Heart right ventricle (tissue), 16 donors: ENCODE measurements around the gene PKNOX2. TPM values are rescaled to one million over a fixed set of nuclear protein-coding genes. Genes with fewer than 3 reads are reported as not detected.

Source experiments
- ATAC-seq, 8 donors: fragments of 200-7000 bp; cut with Tn5 transposase; one replicate each; pipeline ENCODE4 v1.9.1; 2020; ENCODE audit warnings: mild to moderate bottlenecking in 8 of 8, moderate library complexity in 8 of 8, moderate number of reproducible peaks in 1 of 8
- DNase-seq, 2 donors: peaks; one replicate each; pipeline ENCODE4 v3.0.0-alpha.2; 2020
- H3K27ac ChIP-seq, 10 donors: fragments of 200-600 bp; sonication (generic) in 2 of 10; one replicate each; pipeline versions ENCODE4 v1.5.0 to v1.8.0; 2020 to 2022; ENCODE audit warnings: mild to moderate bottlenecking in 3 of 10
- H3K27me3 ChIP-seq, 7 donors: fragments of 200-600 bp; one replicate each; pipeline ENCODE4 v1.8.0; 2021 to 2022; ENCODE audit warnings: mild to moderate bottlenecking in 2 of 7
- H3K36me3 ChIP-seq, 9 donors: fragments of 200-600 bp; sonication (generic) in 1 of 9; one replicate each; pipeline versions ENCODE4 v1.5.0 to v1.8.0; 2020 to 2022; ENCODE audit warnings: mild to moderate bottlenecking in 2 of 9
- H3K4me1 ChIP-seq, 9 donors: fragments of 200-600 bp; sonication (generic) in 1 of 9; one replicate each; pipeline versions ENCODE4 v1.5.0 to v1.8.0; 2020 to 2022; ENCODE audit warnings: mild to moderate bottlenecking in 4 of 9
- H3K4me3 ChIP-seq, 10 donors: fragments of 200-600 bp; sonication (generic) in 2 of 10; one replicate each; pipeline versions ENCODE4 v1.5.0 to v1.8.0; 2020 to 2022; ENCODE audit warnings: mild to moderate bottlenecking in 7 of 10, moderate library complexity in 2 of 10
- H3K9me3 ChIP-seq, 11 donors: fragments of 200-600 bp in 10 of 11; sonication (generic) in 2 of 11; one replicate each; pipeline versions ENCODE4 v1.5.0 to v1.8.0; 2013 to 2022; ENCODE audit warnings: mild to moderate bottlenecking in 2 of 11, control low read depth in 1 of 11, moderate library complexity in 1 of 11
- WGBS, 2 donors: extraction: QIAGEN DNeasy Blood & Tissue Kit; methylation state at CpG; one replicate each; pipeline ENCODE4 v1.1.7; 2013; ENCODE audit warnings: inconsistent platforms in 1 of 2; 5-methylcytosine and 5-hydroxymethylcytosine counted together
- intact Hi-C, 10 donors: fragments of 100-400 bp; cut with DNase I; formaldehyde crosslinking; loops; one replicate each; pipeline versions ENCODE4 v1.11.1 to v1.14.2; 2022
- polyA plus RNA-seq, 2 donors: library from polyadenylated mRNA; stranded (reverse); fragments of 200-250 nt; gene quantifications; one replicate each; pipeline ENCODE4 v1.2.3, GENCODE V29; 2013
- total RNA-seq, 10 donors: library from RNA; stranded (reverse); fragmentation: NEBNext Ultra II Directional in 3 of 10; extraction: Animal tissue kit (Norgen Biotek cat#: 25700) in 3 of 10; gene quantifications; one replicate each; pipeline versions ENCODE4 v1.2.1 to v1.2.4, GENCODE V29; 2021 to 2023
- TF ChIP-seq, protein P1 (sequence below), 9 donors: fragments of 200-600 bp; sonication (generic) in 2 of 9; IDR thresholded peaks; one replicate each; pipeline versions ENCODE4 v1.5.0 to v1.8.0; 2021 to 2022; ENCODE audit warnings: antibody characterized with exemption in 9 of 9, mild to moderate bottlenecking in 5 of 9, moderate library complexity in 1 of 9
- donor health status: Arrhythmogenic right ventricular cardiomyopathy.
- donor health status: ischemic (EF 13 %, LVEDD 7.1; RV severe dilation, severe dysfunction).
- donor health status: healthy with polysubstance abuse.
- donor health status: DM: no; HTN: yes; CAD: no.
- donor health status: DM: no; HTN: no; CAD: no.
- donor health status: ischemic (EF 25% LVEDD 6.9; RV normal size, moderate dysfunction).
- donor health status: ischemic (EF 25% LVEDD 5.7; RV mildly dilated, moderate dysfunction).
- donor health status: healthy.
- donor health status: DM: yes; HTN: yes; CAD: no.
- donor health status: Ischemic cardiomyopathy.
- donor health status: ischemic (EF 35%, LVEDD 5.7; RV mildly dilated, moderate dysfunction).
- donor health status: nonischemic (EF 11% LVEDD 7.7; RV severe dilation, severe dysfunction).
- donor health status: DM: yes; HTN: yes; CAD: no.
- donor health status: PGD.
- donor health status: ischemic (EF 29% LVEDD 5.4; RV normal size, mild dysfunction).
- donor health status: nonischemic (EF 23%, LVEDD 6.1; RV moderate dilation, normal function).

Gene PKNOX2
- total and polyA plus RNA-seq, 12 donors: 2.5 to 5.8 (median 4.5) TPM

DNA sequence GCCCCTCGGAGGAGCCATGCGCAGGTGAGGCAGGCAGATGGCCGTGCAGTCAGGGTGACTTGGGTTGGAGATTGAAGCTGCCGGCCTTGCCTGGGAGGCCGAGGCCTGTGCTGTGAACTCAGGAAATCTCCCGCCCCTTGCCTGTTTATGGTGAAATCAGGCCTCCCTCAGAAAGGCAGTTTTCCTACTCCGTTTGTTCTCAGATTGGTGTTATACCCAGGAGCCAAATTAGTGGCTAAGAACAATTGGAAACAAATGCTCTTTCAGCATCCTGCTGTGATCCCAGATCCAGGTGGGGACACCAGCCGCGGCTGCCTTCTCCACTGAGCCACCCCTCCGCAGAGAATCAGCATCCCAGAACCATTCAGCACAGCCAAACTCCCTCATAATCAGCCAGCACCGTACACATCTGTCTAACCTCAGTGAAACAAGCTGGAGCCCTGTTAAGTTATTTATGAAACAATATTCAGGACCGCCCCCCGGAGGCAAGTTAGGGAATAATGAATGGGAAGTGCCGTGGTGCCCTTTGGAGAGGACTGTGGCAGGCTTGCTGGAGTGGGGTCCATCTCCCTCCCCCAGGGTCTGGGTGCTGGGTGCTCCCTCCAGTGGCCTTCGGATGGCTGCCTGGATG lies 60.0 kb downstream of the PKNOX2 start:
- intact Hi-C loops: loop anchor here in 1 of 10 donors (10.0 kb wide), 1 partner anchor 60 kb away; the partner anchor contains the start of gene PKNOX2
- TF ChIP-seq, protein P1, sequence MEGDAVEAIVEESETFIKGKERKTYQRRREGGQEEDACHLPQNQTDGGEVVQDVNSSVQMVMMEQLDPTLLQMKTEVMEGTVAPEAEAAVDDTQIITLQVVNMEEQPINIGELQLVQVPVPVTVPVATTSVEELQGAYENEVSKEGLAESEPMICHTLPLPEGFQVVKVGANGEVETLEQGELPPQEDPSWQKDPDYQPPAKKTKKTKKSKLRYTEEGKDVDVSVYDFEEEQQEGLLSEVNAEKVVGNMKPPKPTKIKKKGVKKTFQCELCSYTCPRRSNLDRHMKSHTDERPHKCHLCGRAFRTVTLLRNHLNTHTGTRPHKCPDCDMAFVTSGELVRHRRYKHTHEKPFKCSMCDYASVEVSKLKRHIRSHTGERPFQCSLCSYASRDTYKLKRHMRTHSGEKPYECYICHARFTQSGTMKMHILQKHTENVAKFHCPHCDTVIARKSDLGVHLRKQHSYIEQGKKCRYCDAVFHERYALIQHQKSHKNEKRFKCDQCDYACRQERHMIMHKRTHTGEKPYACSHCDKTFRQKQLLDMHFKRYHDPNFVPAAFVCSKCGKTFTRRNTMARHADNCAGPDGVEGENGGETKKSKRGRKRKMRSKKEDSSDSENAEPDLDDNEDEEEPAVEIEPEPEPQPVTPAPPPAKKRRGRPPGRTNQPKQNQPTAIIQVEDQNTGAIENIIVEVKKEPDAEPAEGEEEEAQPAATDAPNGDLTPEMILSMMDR (IDR thresholded peaks at IDR 0.05): peak in 7 of 9 donors; percentile 30 to 53 (median 40)
- ATAC-seq (peak; percentile 31 to 75 (median 60)), DNase-seq (peak; percentile 25 to 54)
- Histone ChIP-seq H3K27ac (peak overlapping the region in 7 of 10 donors; percentile 11 to 58 (median 35)), H3K4me1 (peaks cover 0 to 28% (median 5%) of the 10 kb centered on the region in 9 donors), H3K4me3 (no peak overlapping the region), H3K36me3 (no peaks in the 10 kb centered on the region), H3K9me3 (no peaks in the 10 kb centered on the region), H3K27me3 (no peaks in the 10 kb centered on the region)
- 55 to 58% methylated on average over 15 of the region's 15 CpGs for WGBS, 2 donors

DNA sequence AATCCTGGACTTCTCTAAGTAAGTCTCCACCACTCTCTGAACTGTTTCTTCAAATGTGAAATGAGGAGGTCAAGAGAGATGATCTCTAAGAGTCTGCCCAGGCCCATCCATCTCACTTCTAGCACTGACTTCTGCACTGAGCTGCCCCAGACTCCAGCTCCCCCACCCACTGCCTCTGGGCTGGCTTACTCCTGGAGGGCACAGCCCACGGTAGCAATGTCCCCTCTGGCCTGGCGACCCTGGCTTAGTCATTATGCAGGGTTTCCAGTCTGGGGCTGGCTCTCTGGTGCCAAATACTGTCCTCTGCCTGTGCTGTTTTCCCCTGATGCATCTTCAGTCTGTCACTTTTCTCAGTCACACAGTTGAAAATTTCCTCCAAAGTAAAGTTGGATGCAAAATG lies 60.9 kb downstream of the PKNOX2 start:
- Histone ChIP-seq H3K4me3 (no peak overlapping the region), H3K27ac (peak overlapping the region in 1 of 10 donors; percentile 16), H3K4me1 (peaks cover 0 to 28% (median 5%) of the 10 kb centered on the region in 9 donors), H3K27me3 (no peaks in the 10 kb centered on the region), H3K9me3 (no peaks in the 10 kb centered on the region), H3K36me3 (no peaks in the 10 kb centered on the region)
- TF ChIP-seq, protein P1 (IDR thresholded peaks at IDR 0.05): no peak
- DNase-seq (no peak), ATAC-seq (peak in 1 of 8 donors; percentile 16)
- intact Hi-C loops: loop anchor here in 1 of 10 donors (10.0 kb wide), 1 partner anchor 61 kb away; the partner anchor contains the start of gene PKNOX2
- WGBS, 2 donors: 90 to 96% methylated on average over 2 of the region's 2 CpGs

DNA sequence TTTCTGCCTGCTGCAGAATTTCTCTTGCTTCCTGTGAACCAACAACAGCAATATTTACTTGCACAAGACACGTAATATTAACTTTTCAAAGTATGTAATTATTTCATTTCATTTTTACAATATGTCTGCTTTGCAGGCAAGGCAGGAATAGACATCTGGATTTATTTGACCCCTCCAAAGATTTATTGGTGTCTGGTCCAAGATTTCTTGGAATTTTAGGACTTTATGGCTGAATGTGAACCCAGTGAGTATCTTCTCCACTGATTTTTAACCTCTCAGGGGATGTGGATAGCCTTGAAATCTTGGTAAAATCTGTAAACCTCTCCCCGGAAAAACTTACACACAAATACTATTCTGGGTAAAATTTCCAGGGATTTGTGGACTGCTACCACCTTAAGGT lies 61.5 kb downstream of the PKNOX2 start:
- ATAC-seq: no peak
- H3K9me3 ChIP-seq: no peaks in the 10 kb centered on the region

DNA sequence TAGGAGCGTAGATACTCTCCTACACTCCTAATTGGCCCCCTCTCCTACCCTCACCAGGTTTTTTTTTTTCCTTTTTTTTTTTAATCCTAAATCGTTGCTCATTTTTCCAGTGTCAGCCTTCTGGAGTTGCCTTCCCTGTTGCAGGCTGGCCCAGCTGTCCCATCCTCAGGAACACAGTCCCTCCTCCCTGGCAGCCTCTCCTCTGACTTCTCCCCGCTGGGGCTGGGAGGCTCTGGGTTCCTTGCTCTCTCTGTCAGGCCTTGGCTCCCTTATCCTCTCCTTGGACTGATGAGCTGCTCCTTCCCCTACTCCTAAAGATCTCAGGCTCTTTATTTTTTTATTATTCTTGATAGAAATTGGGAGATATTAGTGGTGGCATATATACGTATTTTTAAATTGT lies 62.2 kb downstream of the PKNOX2 start:
- intact Hi-C loops: loop anchor here in 1 of 10 donors (10.0 kb wide), 1 partner anchor 62 kb away; the partner anchor contains the start of gene PKNOX2
- no peaks in the 10 kb centered on the region for H3K9me3 ChIP-seq
- peaks cover 0 to 28% (median 5%) of the 10 kb centered on the region in 9 donors for H3K4me1 ChIP-seq
- H3K36me3 ChIP-seq: no peaks in the 10 kb centered on the region
- no peaks in the 10 kb centered on the region for H3K27me3 ChIP-seq
- ATAC-seq (peak in 6 of 8 donors; percentile 20 to 82 (median 60)), DNase-seq (peak in 1 of 2 donors; percentile 49)
- H3K4me3 ChIP-seq: no peak overlapping the region
- H3K27ac ChIP-seq: no peak overlapping the region
- TF ChIP-seq, protein P1 (IDR thresholded peaks at IDR 0.05): no peak
- WGBS, 2 donors: 70 to 71% methylated on average over 4 of the region's 4 CpGs

More for the DNA sequence above, 61.5 kb downstream of the PKNOX2 start:
- peaks cover 0 to 28% (median 5%) of the 10 kb centered on the region in 9 donors for H3K4me1 ChIP-seq
- intact Hi-C loops: loop anchor here in 1 of 10 donors (10.0 kb wide), 1 partner anchor 61 kb away; the partner anchor contains the start of gene PKNOX2
- 54 to 59% methylated on average over 2 of the region's 2 CpGs for WGBS, 2 donors
- no peak for DNase-seq
- TF ChIP-seq, protein P1 (IDR thresholded peaks at IDR 0.05): no peak
- no peak overlapping the region for H3K27ac ChIP-seq
- H3K4me3 ChIP-seq: no peak overlapping the region
- H3K36me3 ChIP-seq: no peaks in the 10 kb centered on the region
- H3K27me3 ChIP-seq: no peaks in the 10 kb centered on the region
